Brain pericyte (primary cell): Measurements from ENCODE around the gene SLC25A20.
"Not testable (repeated sequence)": the region's sequence is repeated elsewhere in the genome, so short reads cannot be mapped to it uniquely, and the experiment has no call there.

Experiments used
- DNase-seq: peaks from one replicate; pipeline ENCODE4 v3.0.0-alpha.2; 2012; ENCODE audit warnings: low read depth, low spot score

The SLC25A20 gene

DNA sequence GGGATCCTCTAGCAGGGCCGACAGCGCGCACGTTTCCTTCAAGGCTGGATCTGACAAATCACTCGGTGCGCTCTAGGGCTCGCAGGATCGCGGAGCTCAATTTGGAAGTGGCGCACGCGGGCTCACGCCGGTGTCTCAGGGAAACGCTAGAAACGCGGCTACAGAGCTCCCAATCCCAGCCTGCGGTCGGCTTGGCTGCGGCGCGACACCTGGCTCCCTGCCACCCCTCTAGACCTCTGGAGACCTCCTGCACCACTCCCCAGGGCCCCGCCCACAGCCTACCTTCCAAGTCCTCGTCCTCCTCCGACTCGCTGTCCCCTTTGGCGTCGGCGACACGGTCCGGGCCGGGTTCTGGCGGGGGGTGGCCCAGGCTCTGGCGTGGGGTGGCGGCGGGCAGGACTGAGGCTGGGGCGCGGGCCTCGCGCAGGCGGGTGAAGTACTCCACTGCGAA is 51.6 kb downstream of the SLC25A20 start:
- DNase-seq: no peak

- DNase-seq: no peak
Measured at GRCh38 chr3:48845170-48845569, 53.5 kb downstream of the SLC25A20 start.

- DNase-seq: no peak
Measured at GRCh38 chr3:48837163-48837562, 61.5 kb downstream of the SLC25A20 start.

DNA sequence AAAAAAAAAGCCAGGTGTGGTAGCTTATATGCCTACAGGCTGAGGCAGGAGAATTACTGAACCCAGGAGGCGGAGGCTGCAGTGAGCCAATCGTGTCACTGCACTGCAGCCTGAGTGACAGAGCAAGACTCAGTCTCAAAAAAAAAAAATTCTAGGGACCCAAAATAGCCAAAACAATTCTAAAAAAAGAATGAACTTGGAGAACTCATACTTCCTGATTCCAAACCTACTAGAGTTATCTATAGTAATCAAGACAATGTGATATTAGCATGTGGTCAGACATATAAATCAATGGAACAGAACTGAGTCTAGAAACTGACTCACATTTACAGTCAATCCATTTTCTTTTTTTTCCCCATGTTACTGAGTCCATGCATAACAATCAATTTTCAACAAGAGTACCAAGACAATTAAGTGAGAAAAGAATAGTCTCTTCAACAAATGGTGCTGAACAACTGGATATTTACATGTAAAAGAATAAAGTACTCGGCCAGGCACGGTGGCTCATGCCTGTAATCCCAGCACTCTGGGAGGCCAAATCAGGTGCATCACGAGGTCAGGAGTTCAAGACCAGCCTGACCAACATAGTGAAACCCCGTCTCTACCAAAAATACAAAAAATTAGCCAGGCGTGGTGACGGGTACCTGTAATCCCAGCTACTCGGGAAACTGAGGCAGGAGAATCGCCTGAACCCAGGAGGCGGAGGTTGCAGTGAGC is 62.9 kb downstream of the SLC25A20 start:
- no peak for DNase-seq

- DNase-seq: peak; percentile 27
Measured at GRCh38 chr3:48832684-48833083, 66.0 kb downstream of the SLC25A20 start.

GRCh38 chr3:48830715-48831114 is 68.0 kb downstream of the SLC25A20 start:
- no peak for DNase-seq

- DNase-seq: not testable (repeated sequence)
Measured at GRCh38 chr3:48829525-48829924, 69.2 kb downstream of the SLC25A20 start.

GRCh38 chr3:48827874-48828273 is 70.8 kb downstream of the SLC25A20 start:
- not testable (repeated sequence) for DNase-seq

DNA sequence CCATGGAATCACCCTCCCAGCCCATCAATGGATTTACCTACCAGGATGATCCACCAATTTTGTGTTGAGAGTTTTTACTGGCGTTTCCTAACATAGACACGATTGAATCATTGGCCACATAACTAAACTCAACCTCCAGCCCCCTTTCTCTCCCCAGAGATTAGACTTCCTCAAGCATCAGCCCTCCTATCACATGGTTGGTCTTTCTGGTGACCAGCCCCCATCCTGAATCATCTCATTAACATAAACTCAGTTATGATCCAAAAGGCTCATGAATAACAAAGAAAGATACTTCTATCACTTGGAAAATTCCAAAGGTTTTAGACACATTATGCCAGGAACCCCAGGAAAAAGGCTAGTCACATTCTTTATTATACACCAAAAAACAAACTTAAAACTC is 72.2 kb downstream of the SLC25A20 start:
- DNase-seq: peak; percentile 37

GRCh38 chr3:48820612-48821324 is 77.9 kb downstream of the SLC25A20 start:
- no peak for DNase-seq

DNA sequence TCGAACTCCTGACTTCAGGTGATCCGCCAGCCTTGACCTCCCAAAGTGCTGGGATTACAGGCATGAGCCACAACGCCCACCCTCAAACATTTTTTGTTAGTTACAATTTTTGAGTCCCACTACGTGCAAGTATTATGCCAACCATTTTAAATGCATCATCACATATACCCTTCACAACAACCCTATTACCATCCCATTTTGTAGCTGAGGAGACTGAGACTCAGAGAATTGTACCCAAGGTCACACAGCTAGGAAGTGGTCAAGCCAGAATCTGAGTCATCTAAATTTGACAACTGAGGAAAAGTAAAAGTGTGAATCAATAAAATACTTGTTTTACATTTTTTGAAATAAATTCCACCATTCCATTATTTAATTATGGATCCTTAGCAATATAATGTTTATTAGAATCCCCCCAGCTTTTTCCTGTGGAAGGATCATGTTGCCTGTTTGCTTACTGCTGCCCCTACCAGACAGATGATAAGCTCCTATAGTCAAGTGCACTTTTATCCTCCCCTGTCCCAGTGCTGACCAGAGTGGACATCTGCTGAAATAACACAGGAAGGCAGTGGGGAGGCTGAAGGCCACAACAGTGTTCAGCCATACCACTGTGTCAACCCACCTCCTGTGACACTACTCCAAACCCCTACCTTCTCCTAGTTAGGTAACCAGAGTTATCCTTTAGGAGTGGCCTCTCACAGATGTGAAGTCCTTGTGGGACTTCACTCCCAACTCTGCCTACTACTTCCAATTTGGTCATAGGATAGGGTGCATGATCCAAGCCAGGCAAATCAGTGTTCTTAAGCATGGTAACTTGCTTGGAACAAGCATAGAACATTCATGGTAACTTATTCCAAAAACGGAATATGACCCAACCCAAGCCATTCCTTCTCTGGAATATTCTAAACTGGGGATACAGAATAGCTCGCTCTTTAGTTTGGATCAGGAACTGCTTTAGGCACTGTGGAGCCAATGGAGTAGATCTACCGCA is 79.2 kb downstream of the SLC25A20 start:
- DNase-seq: no peak

DNA sequence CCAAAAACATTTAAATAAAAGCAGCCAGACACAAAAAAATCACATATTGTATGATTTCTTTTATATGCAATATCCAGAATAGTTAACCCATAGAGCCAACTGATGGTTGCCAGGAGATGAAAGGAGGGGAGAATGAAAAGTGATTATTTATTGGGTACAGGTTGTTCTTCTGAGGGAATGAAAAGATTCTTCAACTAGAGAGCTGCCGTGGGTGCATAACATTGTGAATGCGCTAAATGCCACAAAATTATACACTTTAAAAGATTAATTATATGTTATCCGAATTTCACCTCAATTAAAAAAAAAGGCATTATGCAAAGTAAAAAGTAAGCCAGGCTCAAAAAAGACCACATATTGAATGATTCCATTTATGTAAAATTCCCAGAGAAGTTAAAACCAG is 87.2 kb downstream of the SLC25A20 start:
- DNase-seq: no peak
